Measurements from ENCODE around the gene LRMDA.

LRMDA gene

DNA sequence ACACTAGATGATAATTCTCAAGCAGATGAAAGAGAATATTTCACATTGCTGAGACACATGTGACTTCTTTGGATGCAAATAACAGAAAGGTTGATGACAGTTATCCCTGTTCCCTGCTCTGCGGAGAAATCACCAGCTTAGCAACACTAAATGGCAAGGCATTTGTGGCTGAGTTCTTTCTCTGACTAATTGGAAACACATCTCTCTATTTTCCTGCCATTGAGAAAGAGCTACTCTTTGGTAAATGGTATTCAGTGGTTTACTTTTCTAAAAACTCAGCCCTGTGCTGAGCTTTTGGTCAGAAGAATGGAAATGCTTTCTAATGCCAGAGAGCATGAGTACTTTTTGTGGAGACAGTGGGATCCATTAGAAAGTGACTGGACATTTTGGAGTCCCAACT lies 771.4 kb downstream of the LRMDA start:
- no peak for DNase-seq

DNA sequence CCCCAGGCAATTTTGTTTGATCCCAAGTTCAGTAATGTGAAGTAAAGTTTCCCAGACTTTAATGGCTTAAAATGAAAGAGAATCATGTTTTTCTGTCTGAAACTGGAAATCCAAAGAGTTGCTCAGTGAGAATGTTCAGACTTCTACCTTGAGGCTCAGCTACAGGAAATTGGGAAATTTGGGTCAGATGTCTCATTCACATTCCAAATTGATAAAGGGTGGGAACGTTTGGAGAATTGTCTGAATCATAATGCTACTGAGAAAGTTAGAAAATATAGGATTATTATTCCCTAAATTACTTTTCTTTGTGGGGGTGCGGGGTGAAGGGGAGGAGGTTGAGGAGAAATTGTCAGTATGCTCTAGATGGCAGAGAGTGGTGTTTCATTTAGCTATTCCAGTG lies 773.9 kb downstream of the LRMDA start:
- DNase-seq = no peak

GRCh38 chr10:76206797-76207352 lies 775.5 kb downstream of the LRMDA start:
- DNase-seq = no peak

GRCh38 chr10:76209135-76209534 lies 777.7 kb downstream of the LRMDA start:
- no peak for DNase-seq

- DNase-seq = no peak
These were observed 778.8 kb downstream of the LRMDA start for GRCh38 chr10:76210211-76210610.

- no peak for DNase-seq
These were observed 780.3 kb downstream of the LRMDA start for GRCh38 chr10:76211691-76212090.

GRCh38 chr10:76213876-76214275 lies 782.5 kb downstream of the LRMDA start:
- no peak for DNase-seq

GRCh38 chr10:76218035-76218434 lies 786.6 kb downstream of the LRMDA start:
- no peak for DNase-seq

- DNase-seq = no peak
These were observed 797.9 kb downstream of the LRMDA start for GRCh38 chr10:76229341-76229740.

DNA sequence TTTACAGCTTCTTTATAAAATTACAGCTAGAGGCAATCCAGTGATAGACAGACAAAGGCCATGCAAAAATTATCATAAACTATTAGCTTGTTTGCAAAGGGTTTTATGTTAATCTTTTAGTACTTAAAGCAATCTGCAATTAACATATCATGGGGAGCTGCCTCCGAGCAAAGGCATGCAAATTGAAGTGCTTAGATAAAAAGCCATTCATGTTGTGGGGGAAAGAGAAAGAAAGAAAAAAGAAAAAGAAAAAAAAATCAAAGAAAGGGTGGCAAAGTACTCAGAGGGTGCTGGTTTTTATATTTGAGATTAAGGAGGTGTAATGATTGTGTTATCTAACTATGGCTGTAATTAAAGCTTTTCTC lies 799.5 kb downstream of the LRMDA start:
- DNase-seq = no peak

DNA sequence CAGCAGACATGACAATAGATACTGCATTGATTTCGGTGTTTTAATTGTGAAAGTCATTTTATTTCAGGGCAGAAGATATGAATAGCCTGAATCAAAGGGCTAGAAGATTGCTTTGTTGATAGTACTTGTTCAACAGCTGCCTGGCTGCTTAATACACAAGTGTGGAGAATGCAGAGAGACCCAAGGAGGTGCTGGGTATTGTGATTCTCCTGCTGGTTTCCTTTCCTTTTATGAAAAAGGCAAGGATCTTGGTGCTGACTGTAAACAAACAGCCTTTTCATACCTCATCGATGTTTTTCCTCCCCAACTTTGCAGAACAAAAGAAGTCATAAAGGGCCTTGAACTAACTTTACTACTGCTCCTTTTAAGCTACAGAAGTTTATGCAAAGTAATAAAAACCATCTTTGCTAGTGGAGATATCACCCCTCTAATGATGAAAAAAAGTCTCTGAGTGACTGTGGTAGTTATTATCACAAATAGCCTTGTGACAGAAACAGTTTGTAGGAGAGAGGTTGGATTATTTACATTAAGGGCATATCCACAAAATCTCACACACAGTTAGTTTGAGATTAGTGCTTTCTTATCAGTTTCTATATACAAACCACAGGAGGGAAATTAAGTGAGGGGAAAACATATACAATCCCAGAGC lies 800.0 kb downstream of the LRMDA start:
- DNase-seq = no peak

DNA sequence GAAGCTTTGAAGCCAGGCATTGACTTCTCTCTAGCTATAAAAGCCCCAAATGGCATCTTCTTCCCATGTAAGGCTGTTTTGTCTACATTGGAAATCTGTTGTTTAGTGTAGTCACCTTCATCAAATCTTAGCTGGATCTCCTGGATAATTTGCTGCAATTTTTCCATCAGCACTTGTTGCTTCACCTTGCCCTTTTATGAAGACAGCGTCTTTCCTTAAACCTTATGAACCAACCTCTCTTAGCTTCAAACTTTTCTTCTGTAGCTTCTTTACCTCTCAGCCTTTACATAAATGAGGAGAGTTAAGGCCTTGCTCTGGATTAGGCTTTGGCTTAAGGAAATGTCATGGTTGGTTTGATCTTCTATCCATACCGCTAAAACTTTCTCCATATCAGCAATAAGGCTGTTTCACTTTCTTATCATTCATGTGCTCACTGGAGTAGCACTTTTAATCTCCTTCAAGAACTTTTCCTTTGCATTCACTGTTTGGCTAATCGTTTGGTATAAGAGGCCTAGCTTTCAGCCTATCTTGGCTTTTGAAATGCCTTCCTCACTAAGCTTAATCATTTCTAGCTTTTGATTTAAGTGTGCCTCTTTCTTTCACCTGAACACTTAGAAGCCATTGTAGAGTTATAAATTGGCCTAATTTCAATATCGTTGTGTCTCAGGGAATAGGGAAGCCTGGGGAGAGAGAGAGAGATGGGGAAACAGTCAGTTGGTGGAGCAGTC lies 803.2 kb downstream of the LRMDA start:
- no peak for DNase-seq

GRCh38 chr10:76236356-76236755 lies 804.9 kb downstream of the LRMDA start:
- DNase-seq = no peak

GRCh38 chr10:76242956-76243355 lies 811.5 kb downstream of the LRMDA start:
- no peak for DNase-seq

DNA sequence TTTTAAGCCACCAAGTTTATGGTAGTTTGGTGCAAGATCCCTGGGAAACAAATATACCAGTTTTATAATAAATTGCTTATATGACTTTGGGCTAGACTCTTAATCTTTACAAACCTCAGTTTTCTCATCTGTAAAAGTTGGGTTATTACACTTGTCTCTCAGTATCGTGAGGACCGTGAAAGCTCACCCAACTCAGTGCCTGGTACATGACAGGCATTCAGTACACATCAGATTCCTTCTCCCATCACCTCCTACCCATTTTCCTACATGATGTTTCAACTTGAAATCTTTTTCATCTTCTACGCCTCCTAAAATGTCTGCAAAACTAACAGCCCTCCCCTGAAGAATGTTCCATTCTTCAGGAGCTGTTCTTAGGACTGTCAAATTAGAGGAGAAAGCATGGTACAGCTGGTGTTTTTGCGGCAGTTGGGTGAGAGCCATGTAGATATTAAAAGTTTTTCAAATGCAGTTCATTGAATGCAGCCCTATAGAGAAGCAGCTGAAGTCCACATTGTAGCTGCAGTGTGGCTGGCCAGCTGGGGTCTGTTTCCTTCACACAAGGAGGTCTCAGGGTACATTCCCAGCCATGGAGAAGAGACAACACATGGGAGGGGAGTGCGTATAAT lies 812.8 kb downstream of the LRMDA start:
- no peak for DNase-seq

DNA sequence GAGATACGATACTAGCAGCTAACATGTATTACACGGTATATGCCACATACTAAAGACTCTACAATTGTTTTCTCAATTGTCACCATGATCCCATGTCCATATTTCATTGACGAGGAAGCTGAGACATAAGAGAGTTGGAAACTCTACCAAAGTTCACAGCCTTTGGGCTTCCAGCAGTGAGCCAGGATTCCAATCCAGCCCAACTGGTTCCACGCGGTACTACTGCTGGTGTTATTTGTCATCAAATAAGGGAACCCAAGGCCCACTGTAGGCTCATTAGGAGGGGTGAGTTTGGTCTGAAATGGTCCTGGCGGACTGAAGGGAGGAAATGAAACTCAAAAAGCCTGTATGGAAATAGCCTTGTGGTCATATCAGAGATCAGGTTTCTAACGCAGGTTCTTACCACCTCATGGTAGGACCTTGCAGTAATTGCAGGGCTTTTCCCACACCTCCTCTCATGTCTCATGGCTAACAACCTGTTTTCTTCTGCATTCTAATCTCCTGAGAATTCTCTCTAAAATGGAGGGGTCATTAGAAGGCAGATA lies 814.6 kb downstream of the LRMDA start:
- no peak for DNase-seq

GRCh38 chr10:76248649-76249200 lies 817.3 kb downstream of the LRMDA start:
- no peak for DNase-seq

- DNase-seq = no peak
These were observed 820.6 kb downstream of the LRMDA start for GRCh38 chr10:76251841-76252671.

DNA sequence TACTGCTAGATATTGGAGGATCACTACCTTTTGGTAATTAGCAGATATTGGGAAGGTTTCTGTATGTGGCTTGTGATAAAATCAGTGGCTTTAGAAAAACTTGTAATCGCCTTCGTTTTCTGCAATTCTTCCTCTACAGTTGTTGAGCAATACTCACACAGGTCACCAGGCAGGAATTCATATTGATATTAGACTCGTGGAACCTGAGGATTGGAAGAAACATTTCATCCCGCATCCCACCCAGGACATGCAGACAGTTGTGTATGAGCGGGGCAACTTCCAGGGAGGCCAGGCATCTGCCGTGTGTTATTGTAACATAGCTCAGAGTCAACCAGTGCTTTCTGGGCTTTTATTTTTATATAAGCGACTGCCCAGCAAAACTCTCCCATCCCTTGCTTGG lies 821.3 kb downstream of the LRMDA start:
- no peak for DNase-seq

GRCh38 chr10:76255241-76255640 lies 823.8 kb downstream of the LRMDA start:
- no peak for DNase-seq

DNA sequence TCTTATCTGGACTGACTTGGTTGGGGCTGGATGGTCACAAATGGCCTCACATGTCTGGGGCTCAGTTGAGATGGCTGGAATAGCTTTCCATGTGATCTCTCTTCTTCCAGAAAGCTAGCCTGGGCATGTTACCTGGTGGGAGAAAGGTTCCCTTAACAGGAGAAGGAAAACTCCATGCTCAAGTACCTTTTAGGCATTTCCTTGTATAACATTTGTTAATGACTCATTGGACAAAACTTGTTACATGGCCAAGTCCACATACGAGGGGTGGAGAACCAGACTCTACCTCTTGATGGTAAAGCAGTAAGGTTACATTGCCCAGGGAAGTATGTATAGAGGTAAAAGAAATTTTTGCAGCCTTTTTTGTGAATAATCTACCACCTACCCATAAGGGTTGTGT lies 826.4 kb downstream of the LRMDA start:
- no peak for DNase-seq

DNA sequence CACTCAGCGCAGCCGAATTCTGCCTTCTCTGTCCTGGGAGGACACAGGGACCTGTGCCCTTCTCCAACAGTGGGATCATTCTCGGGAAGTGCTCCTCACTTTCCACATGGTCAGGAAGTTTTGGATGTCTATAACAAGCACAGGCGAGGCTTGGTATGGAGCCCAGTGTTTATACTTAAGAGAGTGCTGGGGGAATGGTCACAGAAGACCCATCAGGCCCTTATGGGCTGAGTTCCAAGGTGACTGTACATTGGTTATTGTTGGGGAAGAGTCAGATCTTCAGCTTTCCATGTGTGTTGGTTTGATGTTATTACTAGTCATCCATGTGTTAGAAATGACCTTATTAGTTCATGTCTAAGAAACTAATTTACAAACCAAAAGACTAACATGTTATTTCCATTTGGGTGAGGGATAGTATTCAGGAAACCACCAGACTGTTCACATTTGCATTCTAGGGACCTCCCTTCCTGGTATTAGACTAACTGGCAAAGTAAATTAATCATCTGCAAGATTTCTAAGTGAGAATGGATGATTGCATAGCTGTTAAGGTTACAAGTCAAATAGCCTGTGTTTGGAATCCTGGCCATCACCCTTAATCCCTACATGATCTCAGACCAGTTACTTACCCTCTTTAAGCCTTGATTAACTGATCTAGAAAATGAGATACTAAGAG lies 834.2 kb downstream of the LRMDA start:
- no peak for DNase-seq

Measured in KG1 (cell line).